NCI-H524 (cell line): ENCODE results near the gene POLR3GL.
"Not testable (repeated sequence)": the region's sequence is repeated elsewhere in the genome, so short reads cannot be mapped to it uniquely, and the experiment has no call there.

Experiments used
- DNase-seq, 2 experiments: peaks; one replicate each; lab custom pipeline; 2025; lab: John Stamatoyannopoulos, UW

The POLR3GL gene

DNA sequence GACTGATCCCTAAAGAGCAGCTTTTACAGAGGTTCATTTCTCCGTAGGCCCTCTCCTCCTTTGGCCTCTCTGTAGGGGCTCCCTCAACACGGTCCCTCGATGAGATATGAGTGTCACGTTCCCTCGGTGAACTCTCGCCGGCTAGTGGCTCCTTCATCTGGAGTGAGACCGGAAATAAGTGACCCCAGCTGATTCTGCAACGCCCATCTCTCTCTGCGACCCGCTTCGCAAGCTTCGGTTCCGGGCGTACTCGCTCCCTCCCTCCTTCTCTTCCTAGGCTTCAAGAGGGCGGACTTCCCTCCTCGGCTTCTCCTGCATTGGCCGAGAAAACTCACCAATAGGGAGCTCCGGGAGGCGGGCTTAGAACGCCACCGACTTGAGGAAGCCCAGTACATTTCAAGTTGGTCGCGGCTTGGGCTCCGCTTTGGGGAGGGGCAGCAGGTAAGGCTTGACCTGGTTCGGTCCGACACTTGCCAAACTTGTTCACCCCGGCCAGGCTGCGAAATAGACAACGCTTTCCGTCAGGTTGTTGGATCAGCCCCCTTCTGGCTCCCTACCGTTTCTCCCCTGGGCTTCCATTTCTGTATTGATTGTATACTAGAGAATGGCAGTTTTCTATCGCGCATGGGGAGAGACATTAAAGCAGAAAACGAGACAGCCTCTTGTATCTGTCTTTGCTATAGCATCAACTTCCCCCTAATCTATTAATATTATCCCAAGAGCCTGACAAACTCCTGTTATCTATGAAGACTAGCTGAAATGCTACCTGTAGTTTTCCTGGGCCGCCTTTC, at the start of gene POLR3GL, which contains the start of gene ANKRD34A:
Gene POLR3GL (plus strand): TSS at position 363 of the 791 bp plus-strand sequence. CDS start 10,176 bp downstream, outside the sequence.
Gene ANKRD34A (minus strand): TSS at position 248 of the 791 bp plus-strand sequence. CDS start 2,816 bp downstream, outside the sequence.
- DNase-seq = peak; percentile 91

- no peak for DNase-seq
Observed at GRCh38 chr1:145916745-145917144, 47.7 kb upstream of the POLR3GL start.

DNA sequence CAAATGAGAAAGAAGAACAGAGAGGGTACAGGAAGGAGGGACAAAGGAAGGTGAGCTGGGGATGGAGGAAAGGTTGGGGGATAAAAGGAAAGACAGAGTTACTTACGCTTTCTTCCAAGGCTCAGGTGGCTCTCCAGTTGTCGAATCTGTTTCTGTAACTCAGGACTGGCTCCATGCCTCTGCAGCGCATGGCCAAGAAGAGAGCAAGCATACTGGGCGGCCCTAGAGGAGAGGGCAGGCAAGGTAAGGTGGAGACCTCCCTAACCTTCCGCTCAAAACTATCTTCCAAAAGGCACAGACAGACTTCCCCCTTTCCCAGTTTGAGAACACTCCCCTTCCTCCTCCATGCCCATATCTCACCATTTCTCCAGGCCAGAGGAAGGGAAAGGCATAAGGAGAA, 46.9 kb upstream of the POLR3GL start:
- no peak for DNase-seq

DNA sequence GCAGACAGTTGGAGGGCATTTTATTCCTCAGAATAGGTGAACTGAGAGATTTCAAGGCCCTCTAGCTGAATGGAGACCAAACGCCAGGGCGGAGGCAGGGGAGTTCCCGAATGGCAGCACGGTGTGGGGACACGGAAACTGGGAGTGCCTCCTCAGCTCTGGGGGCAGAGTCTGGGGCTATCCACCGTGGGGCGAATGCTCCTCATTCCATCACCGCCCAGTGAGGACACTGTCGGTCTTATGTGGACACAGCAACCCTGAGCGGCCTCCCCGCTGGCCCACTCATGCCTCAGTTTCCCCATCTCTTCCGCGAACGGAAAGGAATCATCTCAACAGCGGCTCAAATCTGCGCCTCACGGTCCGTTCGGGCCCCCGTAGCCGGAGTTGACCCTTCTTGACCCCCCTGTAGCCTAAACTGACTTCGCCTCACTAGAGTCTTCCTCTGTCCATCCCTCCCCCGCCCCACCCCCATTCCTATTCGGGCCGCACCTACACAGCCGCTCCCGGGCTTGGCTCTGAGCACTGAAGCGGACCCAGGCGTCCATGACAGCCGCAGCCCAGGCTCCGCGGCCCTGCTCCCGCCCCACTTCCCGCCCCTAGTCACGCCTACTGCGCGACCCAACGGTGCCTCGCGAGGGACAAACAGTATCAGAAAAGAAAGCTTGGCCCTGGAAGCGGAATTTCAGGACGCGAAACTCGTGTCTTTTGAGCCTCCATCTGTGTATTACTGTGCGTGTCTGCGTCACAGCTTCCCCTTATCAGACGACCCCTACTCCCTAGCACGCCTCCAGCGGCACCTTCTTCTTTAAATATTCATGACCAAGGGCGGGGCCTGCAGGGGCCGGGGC, 46.1 kb upstream of the POLR3GL start, which contains the start of gene PEX11B:
Gene PEX11B (minus strand): TSS at position 574 of the 848 bp plus-strand sequence. CDS start 29 bp downstream, at position 545.
- peak; percentile 61 to 76 for DNase-seq

- no peak for DNase-seq
Observed at GRCh38 chr1:145918992-145919939, 45.2 kb upstream of the POLR3GL start.

- DNase-seq = not testable (repeated sequence)
Observed at GRCh38 chr1:145920297-145920696, 44.2 kb upstream of the POLR3GL start.

- DNase-seq = no peak
Observed at GRCh38 chr1:145922266-145922665, 42.2 kb upstream of the POLR3GL start.

DNA sequence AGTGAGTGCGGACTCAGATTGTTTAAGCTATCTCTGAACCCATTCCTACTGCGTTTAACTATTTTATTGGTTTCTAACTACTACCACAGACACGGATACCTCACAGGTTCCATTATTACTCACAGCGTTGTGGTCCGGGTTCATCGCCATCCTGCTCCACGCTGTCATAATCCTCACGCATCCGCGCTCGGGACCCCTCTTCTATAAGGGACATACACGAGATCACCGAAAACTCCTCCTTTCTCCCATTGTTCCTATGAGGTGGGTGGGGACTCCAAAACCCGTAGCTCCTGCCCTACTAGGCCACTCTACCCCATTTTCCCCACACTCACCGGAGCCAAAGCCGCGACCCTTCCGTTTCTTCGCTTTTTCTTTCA, 37.8 kb upstream of the POLR3GL start:
- no peak for DNase-seq

- DNase-seq = peak; percentile 95 to 98
Observed at GRCh38 chr1:145927063-145927886, 37.2 kb upstream of the POLR3GL start, which contains the start of gene RBM8A. TSS of gene RBM8A (minus strand) at chr1:145927484. CDS start at chr1:145927426, 58 bp downstream.

DNA sequence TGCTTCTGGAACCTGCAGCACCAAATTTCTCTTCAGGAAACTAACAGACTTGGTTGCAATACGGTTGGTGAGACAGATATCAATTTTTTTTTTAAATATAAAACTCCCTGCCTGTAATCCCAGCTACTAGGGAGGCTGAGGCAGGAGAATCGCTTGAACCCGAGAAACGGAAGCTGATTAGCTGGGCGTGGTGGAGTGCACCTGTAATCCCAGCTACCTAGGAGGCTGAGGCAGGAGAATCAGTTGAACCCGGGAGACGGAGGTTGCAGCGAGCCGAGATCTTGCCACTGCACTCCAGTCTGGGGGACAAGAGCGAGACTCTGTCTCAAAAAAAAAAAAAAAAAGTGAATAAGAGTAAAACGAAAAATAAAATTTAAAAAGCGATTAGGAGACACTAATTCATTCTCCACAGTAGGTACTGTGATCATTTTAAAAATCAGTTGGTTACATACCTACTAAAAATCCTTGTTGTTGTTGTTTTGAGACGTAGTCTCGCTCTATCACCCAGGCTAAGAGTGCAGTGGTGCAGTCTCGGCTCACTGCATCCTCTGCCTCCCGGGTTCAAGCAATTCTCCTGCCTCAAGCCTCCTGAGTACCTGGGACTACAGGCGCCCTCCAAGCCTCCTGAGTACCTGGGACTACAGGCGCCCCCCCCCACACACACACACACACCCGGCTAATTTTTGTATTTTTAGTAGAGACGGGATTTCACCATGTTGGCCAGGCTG, 36.4 kb upstream of the POLR3GL start:
- no peak for DNase-seq

GRCh38 chr1:145932522-145933009, 31.9 kb upstream of the POLR3GL start:
- peak in 1 of 2 experiments; percentile 52 for DNase-seq

DNA sequence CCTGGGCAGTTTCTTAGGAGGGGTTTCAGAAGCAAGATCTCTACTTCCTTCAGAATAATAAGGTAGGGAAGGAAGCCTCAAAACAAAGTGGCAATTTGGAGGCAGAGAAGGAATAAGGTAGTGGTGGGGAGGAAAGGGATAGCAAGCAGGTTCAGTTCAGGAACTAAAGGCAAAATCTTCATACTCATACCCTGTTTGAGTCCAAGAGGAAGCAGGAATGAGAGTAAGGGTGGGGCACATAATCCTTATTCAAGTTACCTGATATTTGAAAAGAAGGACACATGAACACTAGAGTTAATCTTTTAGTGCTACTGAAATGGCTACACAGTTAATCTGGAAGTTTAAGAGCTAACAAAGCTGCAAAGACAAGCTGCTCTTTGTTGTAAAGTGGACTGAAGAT, 28.8 kb upstream of the POLR3GL start:
- no peak for DNase-seq

DNA sequence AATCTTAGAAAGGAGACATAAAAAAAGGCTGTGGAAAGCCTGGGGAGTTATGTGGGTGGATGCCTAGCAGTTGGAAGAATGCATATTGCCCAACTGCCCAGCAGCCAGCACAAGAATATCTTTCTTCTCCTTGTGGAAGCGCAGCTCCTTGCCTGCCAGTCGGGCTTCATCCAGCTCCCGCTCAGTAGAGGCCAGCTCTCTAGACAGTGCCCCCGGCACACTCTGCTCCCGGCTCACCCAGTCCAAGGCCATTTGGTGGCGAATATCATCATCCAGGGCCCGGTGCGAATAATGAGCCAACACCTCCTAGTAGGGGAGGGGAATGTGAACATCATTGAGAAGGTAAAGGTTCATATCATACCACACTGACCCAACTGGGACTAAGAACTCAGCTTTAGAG, 28.2 kb upstream of the POLR3GL start:
- no peak for DNase-seq

DNA sequence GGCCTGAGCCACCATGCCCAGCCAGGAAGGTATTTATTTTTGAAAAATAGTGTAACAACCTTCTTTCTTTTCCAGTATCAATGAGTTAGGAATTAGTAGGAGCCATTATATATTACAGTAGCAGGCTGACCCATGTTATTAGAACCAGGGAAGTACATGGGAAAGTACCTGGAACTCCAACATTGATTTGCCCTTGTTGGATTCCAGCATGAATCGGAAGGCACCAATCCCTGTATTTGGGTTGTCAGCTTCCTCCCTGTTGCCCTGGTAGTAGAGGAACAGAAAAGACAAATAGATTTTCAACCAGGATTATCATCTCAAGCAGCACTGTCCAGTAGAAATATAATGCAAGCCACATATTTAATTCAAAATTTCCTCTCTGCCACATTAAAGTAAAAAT, 27.1 kb upstream of the POLR3GL start:
- DNase-seq = no peak

DNA sequence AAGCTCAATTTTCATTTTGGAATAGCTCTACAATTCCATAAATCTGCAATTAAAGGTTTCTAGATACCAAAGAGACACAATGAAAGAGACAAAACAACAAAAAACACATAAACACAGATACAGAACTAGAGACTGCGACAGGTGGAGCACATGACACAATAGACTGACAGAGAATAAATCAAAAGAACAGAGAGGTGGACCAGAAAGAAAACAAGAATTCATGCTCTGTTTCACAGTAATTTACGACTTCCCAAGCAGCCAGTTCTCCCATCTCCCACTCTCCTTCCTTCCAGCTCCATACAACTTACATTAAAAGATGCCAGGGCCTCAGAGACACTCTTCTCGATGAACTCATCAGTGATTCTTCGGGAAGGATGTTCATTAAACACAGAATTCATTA, 22.1 kb upstream of the POLR3GL start:
- no peak for DNase-seq

DNA sequence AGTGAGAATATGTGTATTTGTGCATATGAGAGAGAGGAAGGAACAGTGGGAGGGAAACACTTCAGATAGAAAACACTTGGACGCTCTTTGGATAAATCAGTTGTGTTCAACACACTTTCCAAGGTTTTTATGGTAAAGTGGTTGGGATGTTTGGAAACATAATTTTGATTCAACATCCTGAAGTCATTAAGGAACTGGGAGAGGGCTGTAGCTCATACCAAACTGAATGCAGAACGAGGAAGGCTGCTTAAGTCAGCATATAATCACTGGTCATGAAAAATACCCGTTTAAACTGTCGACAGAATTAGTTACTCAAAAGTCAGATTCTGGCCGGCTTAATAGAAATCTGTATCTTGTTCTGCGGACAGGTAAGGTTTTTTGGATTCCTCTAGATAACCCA, 21.6 kb upstream of the POLR3GL start:
- DNase-seq = no peak

GRCh38 chr1:145944532-145944931, 20.0 kb upstream of the POLR3GL start:
- no peak for DNase-seq

GRCh38 chr1:145946477-145946986, 18.0 kb upstream of the POLR3GL start:
- no peak for DNase-seq

- DNase-seq = no peak
Observed at GRCh38 chr1:145947551-145947950, 16.9 kb upstream of the POLR3GL start.
